Progenitor cell of endocrine pancreas (in vitro differentiated cells): ENCODE data around the gene TGFA. TPM values are rescaled to one million over a fixed set of nuclear protein-coding genes. Genes with fewer than 3 reads are reported as not detected.

ENCODE experiments used
- DNase-seq: peaks from one replicate; pipeline ENCODE4 v3.0.0; 2021; ENCODE audit warnings: low spot score; ENCODE audit not compliant: unreplicated experiment
- H3K27ac Mint-ChIP-seq: 2 replicates; pipeline ENCODE4 v1.8.0; 2021; ENCODE audit warnings: mild to moderate bottlenecking, moderate library complexity, mixed read lengths
- H3K27me3 Mint-ChIP-seq: 2 replicates; pipeline ENCODE4 v1.8.0; 2021; ENCODE audit warnings: mixed read lengths
- H3K36me3 Mint-ChIP-seq: 2 replicates; pipeline ENCODE4 v1.8.0; 2022; ENCODE audit warnings: mixed read lengths; ENCODE audit not compliant: insufficient read depth
- H3K4me1 Mint-ChIP-seq: 2 replicates; pipeline ENCODE4 v1.8.0; 2021; ENCODE audit warnings: low read depth, mixed read lengths
- H3K4me3 Mint-ChIP-seq: 2 replicates; pipeline ENCODE4 v1.8.0; 2021; ENCODE audit warnings: low read depth, mild to moderate bottlenecking, moderate library complexity, mixed read lengths
- H3K9me3 Mint-ChIP-seq: 2 replicates; pipeline ENCODE4 v1.8.0; 2021; ENCODE audit warnings: low read depth, mixed read lengths
- total RNA-seq: library from RNA; stranded (reverse); gene quantifications from 2 replicates; pipeline ENCODE4 v1.2.1, GENCODE V29; 2021
- TF ChIP-seq, protein P1 (sequence below): fragments of 200-600 bp; sonication (generic); IDR thresholded peaks from one replicate; pipeline ENCODE4 v1.5.0; 2021; ENCODE audit warnings: antibody characterized with exemption, mild to moderate bottlenecking; ENCODE audit not compliant: unreplicated experiment

The TGFA gene
- total RNA-seq, 1 donor from 2014 or later = 3.0 TPM

DNA sequence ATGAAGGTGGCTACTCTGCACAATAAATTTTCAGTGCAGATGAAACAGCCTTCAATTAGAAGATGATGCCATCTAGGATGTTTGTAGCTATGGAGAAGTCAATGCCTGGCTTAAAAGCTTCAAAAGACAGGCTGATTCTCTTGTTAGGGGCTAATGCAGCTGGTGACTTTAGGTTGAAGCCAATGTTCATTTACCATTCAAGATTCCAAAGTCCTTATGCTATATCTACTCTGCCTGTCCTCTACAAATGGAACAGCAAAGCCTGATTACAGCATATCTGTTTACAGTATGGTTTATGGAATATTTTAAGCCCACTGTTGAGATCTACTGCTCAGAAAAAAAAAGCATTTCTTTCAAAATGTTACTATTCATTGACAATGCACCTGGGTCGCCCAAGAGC lies 15.8 kb downstream of the TGFA start:
- TF ChIP-seq, protein P1, sequence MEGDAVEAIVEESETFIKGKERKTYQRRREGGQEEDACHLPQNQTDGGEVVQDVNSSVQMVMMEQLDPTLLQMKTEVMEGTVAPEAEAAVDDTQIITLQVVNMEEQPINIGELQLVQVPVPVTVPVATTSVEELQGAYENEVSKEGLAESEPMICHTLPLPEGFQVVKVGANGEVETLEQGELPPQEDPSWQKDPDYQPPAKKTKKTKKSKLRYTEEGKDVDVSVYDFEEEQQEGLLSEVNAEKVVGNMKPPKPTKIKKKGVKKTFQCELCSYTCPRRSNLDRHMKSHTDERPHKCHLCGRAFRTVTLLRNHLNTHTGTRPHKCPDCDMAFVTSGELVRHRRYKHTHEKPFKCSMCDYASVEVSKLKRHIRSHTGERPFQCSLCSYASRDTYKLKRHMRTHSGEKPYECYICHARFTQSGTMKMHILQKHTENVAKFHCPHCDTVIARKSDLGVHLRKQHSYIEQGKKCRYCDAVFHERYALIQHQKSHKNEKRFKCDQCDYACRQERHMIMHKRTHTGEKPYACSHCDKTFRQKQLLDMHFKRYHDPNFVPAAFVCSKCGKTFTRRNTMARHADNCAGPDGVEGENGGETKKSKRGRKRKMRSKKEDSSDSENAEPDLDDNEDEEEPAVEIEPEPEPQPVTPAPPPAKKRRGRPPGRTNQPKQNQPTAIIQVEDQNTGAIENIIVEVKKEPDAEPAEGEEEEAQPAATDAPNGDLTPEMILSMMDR = no peak
- no peak for DNase-seq
- no peak overlapping the region for H3K4me3 Mint-ChIP-seq
- H3K27ac Mint-ChIP-seq = no peak overlapping the region
- peaks cover 5% of the 10 kb centered on the region for H3K36me3 Mint-ChIP-seq
- peaks cover 13% of the 10 kb centered on the region for H3K4me1 Mint-ChIP-seq
- peaks cover 14% of the 10 kb centered on the region for H3K9me3 Mint-ChIP-seq
- H3K27me3 Mint-ChIP-seq = peaks cover 3% of the 10 kb centered on the region

DNA sequence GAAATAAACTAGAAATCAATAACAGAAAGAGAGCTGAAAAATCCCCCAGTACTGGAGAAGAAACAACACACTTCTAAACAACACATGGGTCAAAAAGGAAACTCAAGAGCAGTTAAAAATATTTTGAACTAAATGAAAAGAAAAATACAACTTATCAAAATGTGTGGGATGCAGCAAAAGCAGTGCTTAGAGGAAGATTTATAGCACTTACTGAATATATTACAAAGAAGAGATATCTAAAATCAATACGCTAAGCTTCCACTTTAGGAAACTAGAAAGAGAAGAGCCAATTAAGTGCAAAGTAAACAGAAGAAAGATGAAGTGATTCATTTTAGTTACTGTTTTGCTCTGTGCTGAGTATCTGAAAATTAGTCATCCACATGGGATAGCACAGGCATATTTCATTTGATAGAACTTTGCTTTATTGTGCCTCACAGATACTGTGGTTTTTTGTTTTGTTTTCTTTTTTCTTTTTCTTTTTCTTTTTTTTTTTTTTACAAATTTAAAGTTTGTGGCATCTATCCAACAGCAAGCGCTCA lies 17.0 kb downstream of the TGFA start:
- TF ChIP-seq, protein P1 = no peak
- no peak overlapping the region for H3K27ac Mint-ChIP-seq
- peaks cover 5% of the 10 kb centered on the region for H3K36me3 Mint-ChIP-seq
- H3K9me3 Mint-ChIP-seq = peaks cover 15% of the 10 kb centered on the region
- no peak overlapping the region for H3K4me3 Mint-ChIP-seq
- peaks cover 3% of the 10 kb centered on the region for H3K27me3 Mint-ChIP-seq
- H3K4me1 Mint-ChIP-seq = peaks cover 15% of the 10 kb centered on the region
- no peak for DNase-seq

DNA sequence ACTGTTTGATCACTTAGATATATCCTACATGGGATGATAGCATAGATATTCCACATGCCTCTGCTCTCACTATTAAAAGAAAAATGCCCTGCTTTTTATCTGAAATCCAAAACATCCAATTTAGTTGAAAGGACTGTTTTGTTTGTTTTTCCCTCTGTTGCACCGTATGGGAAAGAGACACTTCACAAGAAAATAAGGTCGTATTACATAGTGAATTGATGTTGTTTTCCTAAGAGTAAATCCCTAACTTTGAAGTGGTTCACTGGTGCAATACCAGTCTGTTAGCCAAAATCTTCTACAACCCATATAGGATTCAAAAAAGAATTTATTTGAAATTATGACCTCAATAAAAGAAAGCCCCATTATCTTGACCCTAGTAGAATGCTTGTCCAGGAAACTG lies 18.1 kb downstream of the TGFA start:
- H3K36me3 Mint-ChIP-seq = peaks cover 5% of the 10 kb centered on the region
- TF ChIP-seq, protein P1 = no peak
- no peak for DNase-seq
- H3K9me3 Mint-ChIP-seq = peaks cover 17% of the 10 kb centered on the region
- H3K27me3 Mint-ChIP-seq = no peaks in the 10 kb centered on the region
- peaks cover 15% of the 10 kb centered on the region for H3K4me1 Mint-ChIP-seq
- H3K27ac Mint-ChIP-seq = no peak overlapping the region
- H3K4me3 Mint-ChIP-seq = no peak overlapping the region

DNA sequence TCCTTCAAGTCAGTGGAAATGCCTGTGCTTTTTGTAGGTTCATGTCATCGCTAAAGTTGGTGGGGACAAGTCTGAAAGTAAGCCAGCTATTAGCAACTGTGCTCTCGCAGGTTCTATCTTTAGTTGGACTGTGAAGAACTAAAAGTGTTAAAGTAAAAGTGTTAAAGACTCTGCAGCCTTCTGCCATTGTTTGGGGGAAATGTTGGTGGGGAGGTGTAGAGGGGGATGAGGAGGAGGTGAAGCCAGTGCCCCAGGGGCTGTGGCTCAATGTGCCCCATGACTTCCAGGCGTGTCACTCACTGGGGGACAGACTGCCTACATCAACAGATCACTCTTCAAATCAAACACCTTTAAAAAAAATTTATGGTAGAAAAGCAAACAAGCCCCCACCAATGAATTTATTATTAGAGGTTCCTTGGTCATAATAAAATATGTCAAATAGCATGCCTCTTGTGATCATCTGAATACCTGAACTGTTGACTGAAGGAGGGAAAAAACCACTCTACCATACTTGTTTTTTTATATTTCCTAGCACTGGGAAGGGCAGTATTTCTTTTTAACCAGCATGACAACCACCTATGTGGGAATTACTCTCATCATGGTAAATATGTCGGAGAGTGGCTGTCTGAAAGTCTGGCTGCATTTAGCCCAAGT lies 19.3 kb downstream of the TGFA start:
- Mint-ChIP-seq H3K9me3 (peaks cover 17% of the 10 kb centered on the region), H3K4me1 (peaks cover 15% of the 10 kb centered on the region), H3K4me3 (no peak overlapping the region), H3K36me3 (peaks cover 5% of the 10 kb centered on the region), H3K27me3 (peaks cover under 1% of the 10 kb centered on the region), H3K27ac (no peak overlapping the region)
- no peak for DNase-seq
- TF ChIP-seq, protein P1 = no peak

DNA sequence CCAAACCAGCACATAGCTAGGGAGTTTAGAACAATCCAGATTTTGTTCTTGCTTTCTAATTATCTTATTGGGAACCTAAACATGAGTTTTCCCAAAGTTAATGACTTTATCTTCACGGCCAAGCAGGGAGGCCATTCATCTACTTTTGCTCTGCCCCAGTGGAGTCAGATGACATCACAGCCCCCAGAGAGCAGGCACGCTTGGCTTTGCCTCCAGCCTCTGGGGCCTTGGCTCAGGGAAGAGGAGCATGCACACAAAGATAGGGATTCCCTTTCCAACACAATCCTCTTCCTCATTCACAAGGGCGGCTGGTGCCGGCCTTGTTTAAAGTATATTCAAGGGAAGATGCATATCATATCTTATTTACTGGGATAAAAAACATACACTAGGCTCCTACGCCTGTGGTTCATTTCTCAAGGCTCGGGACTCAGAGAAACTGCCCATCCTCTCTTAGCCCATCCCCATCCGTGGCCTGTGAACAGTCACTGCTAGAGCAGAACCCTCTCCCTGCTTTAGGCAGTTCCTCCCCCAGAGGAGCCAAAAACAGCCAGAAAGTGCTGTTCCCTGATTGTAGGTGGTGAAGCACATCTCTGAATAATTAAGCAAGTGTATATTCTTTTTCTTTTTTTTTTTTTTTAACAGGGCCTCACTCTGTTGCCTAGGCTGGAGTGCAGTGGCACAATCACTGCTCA lies 21.2 kb downstream of the TGFA start:
- Mint-ChIP-seq H3K9me3 (peaks cover 13% of the 10 kb centered on the region), H3K36me3 (peaks cover 5% of the 10 kb centered on the region), H3K27me3 (peaks cover 2% of the 10 kb centered on the region), H3K27ac (no peak overlapping the region), H3K4me1 (peaks cover 21% of the 10 kb centered on the region), H3K4me3 (no peak overlapping the region)
- TF ChIP-seq, protein P1 = no peak
- no peak for DNase-seq
